Keratinocyte (primary cell): ENCODE data around the gene LAMA3. TPM values are rescaled to one million over a fixed set of nuclear protein-coding genes. Genes with fewer than 3 reads are reported as not detected.
A peak's percentile ranks its signal among the peaks of the same experiment; 100 is the strongest.

ENCODE experiments used
- DNase-seq: peaks from one replicate; pipeline ENCODE4 v3.0.0-alpha.2; 2011; ENCODE audit warnings: low read depth, missing footprints, low spot score
- FAIRE-seq: peaks from 2 replicates; lab custom pipeline; 2011; peaks lifted over from hg19 to GRCh38; lab: Jason Lieb, UNC
- H2AFZ ChIP-seq: 2 replicates; pipeline ENCODE4 v1.6.0; 2012; ENCODE audit warnings: low read length, control low read depth, inconsistent platforms; ENCODE audit not compliant: control insufficient read depth
- H3K27ac ChIP-seq: 2 replicates; pipeline ENCODE4 v1.5.1; 2011; ENCODE audit warnings: low read length; ENCODE audit not compliant: control insufficient read depth, insufficient read depth
- H3K27me3 ChIP-seq: 3 replicates; pipeline ENCODE4 v1.6.0; 2011; ENCODE audit warnings: low read length; ENCODE audit not compliant: control insufficient read depth, insufficient read depth; ENCODE audit errors: extremely low read depth
- H3K36me3 ChIP-seq, 2 experiments: 2 replicates in 1 of 2; 3 replicates in 1 of 2; pipeline ENCODE4 v1.5.1; 2011; ENCODE audit warnings: low read length in 2 of 2, mild to moderate bottlenecking in 1 of 2; ENCODE audit not compliant: control insufficient read depth in 2 of 2, insufficient read depth in 2 of 2; ENCODE audit errors: extremely low read depth in 1 of 2
- H3K4me1 ChIP-seq: 3 replicates; pipeline ENCODE4 v1.5.1; 2011; ENCODE audit warnings: low read length; ENCODE audit not compliant: control insufficient read depth, insufficient read depth; ENCODE audit errors: extremely low read depth
- H3K4me2 ChIP-seq: 3 replicates; pipeline ENCODE4 v1.6.0; 2011; ENCODE audit warnings: low read depth, low read length; ENCODE audit not compliant: control insufficient read depth, insufficient read depth; ENCODE audit errors: extremely low read depth
- H3K4me3 ChIP-seq, 3 experiments: fragments of 200-600 bp in 1 of 3; sonication (generic) in 1 of 3; 2 replicates in 2 of 3; 3 replicates in 1 of 3; pipeline ENCODE4 v1.5.1; 2011 to 2016; ENCODE audit warnings: low read length in 3 of 3, mild to moderate bottlenecking in 3 of 3, control low read depth in 2 of 3, inconsistent platforms in 1 of 3, low read depth in 1 of 3, mixed read lengths in 1 of 3, mixed run types in 1 of 3, moderate library complexity in 1 of 3; ENCODE audit not compliant: control insufficient read depth in 2 of 3, insufficient read depth in 2 of 3; ENCODE audit errors: extremely low read depth in 1 of 3
- H3K79me2 ChIP-seq: 2 replicates; pipeline ENCODE4 v1.6.0; 2012; ENCODE audit warnings: low read length; ENCODE audit not compliant: control insufficient read depth, insufficient read depth
- H3K9ac ChIP-seq: 3 replicates; pipeline ENCODE4 v1.6.0; 2011; ENCODE audit warnings: low read length; ENCODE audit not compliant: control insufficient read depth, insufficient read depth; ENCODE audit errors: extremely low read depth
- H3K9me1 ChIP-seq: 3 replicates; pipeline ENCODE4 v1.6.0; 2011; ENCODE audit warnings: low read length; ENCODE audit not compliant: control insufficient read depth, insufficient read depth; ENCODE audit errors: extremely low read depth
- H3K9me3 ChIP-seq: 2 replicates; pipeline ENCODE4 v1.5.1; 2012; ENCODE audit warnings: low read depth, low read length; ENCODE audit not compliant: control insufficient read depth
- H4K20me1 ChIP-seq: 3 replicates; pipeline ENCODE4 v1.6.0; 2011; ENCODE audit warnings: low read length; ENCODE audit not compliant: control insufficient read depth, insufficient read depth; ENCODE audit errors: extremely low read depth
- CTCF ChIP-seq, 3 experiments: IDR thresholded peaks in 1 of 3; conservative IDR thresholded peaks in 1 of 3; optimal IDR thresholded peaks in 1 of 3; 2 replicates in 2 of 3; 3 replicates in 1 of 3; pipeline versions ENCODE3 to v1.5.1; 2011; ENCODE audit warnings: low read length in 3 of 3, mild to moderate bottlenecking in 3 of 3, moderate library complexity in 2 of 3, control low read depth in 1 of 3, inconsistent platforms in 1 of 3; ENCODE audit not compliant: insufficient read depth in 2 of 3; ENCODE audit errors: extremely low read depth in 1 of 3
- EZH2 ChIP-seq: IDR thresholded peaks from one replicate; pipeline ENCODE4 v1.6.1; 2012; ENCODE audit warnings: inconsistent platforms, mild to moderate bottlenecking, low read length, moderate library complexity
- dilution Hi-C: fragments of 300-500 bp; cut with MboI; formaldehyde crosslinking; loops from one replicate; pipeline ENCODE4 v1.7.0; 2020; ENCODE audit warnings: low sequenced_read_pairs; ENCODE audit not compliant: extremely low pct_ligation_motif_present
- polyA plus RNA-seq, 5 experiments: library from polyadenylated mRNA; depleted of rRNA in 3 of 5; stranded (reverse) in 3 of 5; stranded (forward) in 1 of 5; unstranded in 1 of 5; fragments of >200 nt; gene quantifications; 1 replicate in 1 of 5; 2 replicates in 3 of 5; 3 replicates in 1 of 5; pipeline versions ENCODE4 v1.2.1 to v1.2.3, GENCODE V29; 2011 to 2012; ENCODE audit warnings: missing spikeins in 2 of 5, low read depth in 1 of 5, low replicate concordance in 1 of 5

Gene LAMA3
- polyA plus RNA-seq, 1 donor (not counting 4 experiments of a cell fraction or from before 2014, with no cell fraction given), result 1,944 TPM

- H3K27me3 ChIP-seq, result no peaks in the 10 kb centered on the region
- peak overlapping the region; percentile 17 for H2AFZ ChIP-seq
- peak; percentile 60 for FAIRE-seq
- no peaks in the 10 kb centered on the region for H3K9me1 ChIP-seq
- no peaks in the 10 kb centered on the region for H3K9me3 ChIP-seq
- H4K20me1 ChIP-seq, result no peaks in the 10 kb centered on the region
- dilution Hi-C loops, result no loop called here
- TF ChIP-seq CTCF (optimal IDR thresholded peaks at IDR 0.05 in 1 of 3, IDR thresholded peaks at IDR 0.05 in 1 of 3, conservative IDR thresholded peaks at IDR 0.05 in 1 of 3; ENCODE audit: extremely low read depth in 1 of 3, insufficient read depth in 2 of 3, low read length in 3 of 3) (no peak), EZH2 (no peak)
- H3K36me3 ChIP-seq, result no peaks in the 10 kb centered on the region
- H3K4me1 ChIP-seq, result peaks cover 18% of the 10 kb centered on the region
- DNase-seq, result no peak
- peak overlapping the region; percentile 43 for H3K4me2 ChIP-seq
- H3K79me2 ChIP-seq, result no peaks in the 10 kb centered on the region
- H3K9ac ChIP-seq, result no peak overlapping the region
- peak overlapping the region; percentile 48 for H3K27ac ChIP-seq
- no peak overlapping the region for H3K4me3 ChIP-seq
Measured at GRCh38 chr18:23694637-23695430, 5.6 kb downstream of the LAMA3 start.

GRCh38 chr18:23701017-23701416 is 11.8 kb downstream of the LAMA3 start:
- no peaks in the 10 kb centered on the region for H3K36me3 ChIP-seq
- no peaks in the 10 kb centered on the region for H3K9me3 ChIP-seq
- H3K4me1 ChIP-seq, result peaks cover 2% of the 10 kb centered on the region
- H3K4me3 ChIP-seq, result no peak overlapping the region
- H3K4me2 ChIP-seq, result no peak overlapping the region
- TF ChIP-seq CTCF (optimal IDR thresholded peaks at IDR 0.05 in 1 of 3, IDR thresholded peaks at IDR 0.05 in 1 of 3, conservative IDR thresholded peaks at IDR 0.05 in 1 of 3; ENCODE audit: extremely low read depth in 1 of 3, insufficient read depth in 2 of 3, low read length in 3 of 3), result no peak
- H3K9ac ChIP-seq, result no peak overlapping the region
- dilution Hi-C loops, result no loop called here
- no peaks in the 10 kb centered on the region for H4K20me1 ChIP-seq
- H3K27me3 ChIP-seq, result no peaks in the 10 kb centered on the region
- H3K9me1 ChIP-seq, result no peaks in the 10 kb centered on the region
- FAIRE-seq, result no peak
- H2AFZ ChIP-seq, result no peak overlapping the region
- no peaks in the 10 kb centered on the region for H3K79me2 ChIP-seq
- no peak for DNase-seq
- no peak overlapping the region for H3K27ac ChIP-seq
